GM12891 (cell line): ENCODE measurements around the gene SLC2A4RG.

Experiments
- POLR2A ChIP-seq: IDR thresholded peaks from 2 replicates; pipeline ENCODE4 v1.6.1; 2011; ENCODE audit warnings: low read depth, low read length, control low read depth
- POLR2AphosphoS5 ChIP-seq: IDR thresholded peaks from 2 replicates; pipeline ENCODE4 v1.6.1; 2011; ENCODE audit warnings: low read depth, low read length, control low read depth
- TAF1 ChIP-seq: IDR thresholded peaks from 2 replicates; pipeline ENCODE4 v1.6.1; 2011; ENCODE audit warnings: low read depth, low read length, control low read depth

DNA sequence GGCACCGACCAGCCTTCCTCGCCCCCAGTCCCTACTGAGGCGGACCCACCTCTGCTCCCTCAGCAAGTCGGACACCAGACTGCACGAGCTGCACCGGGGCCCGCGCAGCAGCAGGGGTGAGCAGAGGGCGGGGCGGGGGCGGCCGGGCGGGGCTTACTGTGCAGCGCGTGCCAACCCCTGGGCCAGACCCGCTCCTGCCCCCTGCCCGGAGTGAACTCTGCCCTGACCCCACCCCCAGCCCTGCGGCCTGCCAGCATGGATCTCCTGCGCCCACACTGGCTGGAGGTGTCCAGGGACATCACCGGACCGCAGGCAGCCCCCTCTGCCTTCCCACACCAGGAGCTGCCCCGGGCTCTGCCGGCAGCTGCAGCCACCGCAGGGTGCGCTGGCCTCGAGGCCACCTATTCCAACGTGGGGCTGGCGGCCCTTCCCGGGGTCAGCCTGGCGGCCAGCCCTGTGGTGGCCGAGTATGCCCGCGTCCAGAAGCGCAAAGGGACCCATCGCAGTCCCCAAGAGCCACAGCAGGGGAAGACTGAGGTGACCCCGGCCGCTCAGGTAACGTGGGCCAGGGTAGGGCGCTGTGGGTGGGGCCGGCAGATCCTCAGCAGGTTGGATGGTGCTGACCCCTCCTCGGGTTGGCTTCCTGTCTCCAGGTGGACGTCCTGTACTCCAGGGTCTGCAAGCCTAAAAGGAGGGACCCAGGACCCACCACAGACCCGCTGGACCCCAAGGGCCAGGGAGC is 1.5 kb upstream of the SLC2A4RG start:
- no peak for TF ChIP-seq POLR2A
- no peak for TF ChIP-seq POLR2AphosphoS5
- no peak for TF ChIP-seq TAF1
